ENCODE results near the gene PTPRD. TPM values are rescaled to one million over a fixed set of nuclear protein-coding genes. Genes with fewer than 3 reads are reported as not detected.

PTPRD gene
- total RNA-seq, 2 donors from 2014 or later = 60.1 to 75.7 TPM

DNA sequence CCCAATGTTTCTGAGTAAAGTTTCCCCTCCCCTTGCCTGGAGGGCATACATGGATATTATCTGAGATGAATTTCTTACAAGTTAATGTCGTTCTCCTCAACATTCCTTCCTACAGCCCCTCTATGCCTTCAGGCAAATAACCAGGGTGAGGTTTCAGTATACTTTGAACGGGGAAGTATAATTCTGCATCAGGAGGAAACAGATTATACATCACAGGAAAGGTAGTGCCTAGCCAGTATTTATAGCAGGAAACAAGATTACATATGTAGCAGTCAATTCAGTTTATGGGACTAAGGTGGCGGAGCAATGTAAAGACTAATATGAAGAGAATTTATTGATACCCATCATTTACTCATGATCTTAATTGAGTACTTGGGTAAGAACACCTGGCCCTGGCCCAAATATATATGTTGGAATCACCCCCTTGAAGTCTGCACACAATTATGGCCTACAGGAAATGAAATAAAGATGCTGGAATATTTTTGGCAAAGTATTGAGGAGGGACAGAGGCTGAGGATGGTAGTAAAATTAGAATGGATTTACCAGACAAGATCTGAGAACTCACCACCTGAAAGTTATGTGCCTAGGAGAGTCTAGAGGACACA lies 661.1 kb downstream of the PTPRD start:
- Histone ChIP-seq H3K27ac (no peak overlapping the region), H3K4me3 (no peak overlapping the region), H3K4me1 (no peaks in the 10 kb centered on the region), H3K9me3 (no peaks in the 10 kb centered on the region), H3K36me3 (no peaks in the 10 kb centered on the region), H3K9ac (ENCODE audit: low read depth in 2 of 2, low read length in 2 of 2) (no peak overlapping the region), H3K27me3 (no peaks in the 10 kb centered on the region)
- TF ChIP-seq, protein P1, sequence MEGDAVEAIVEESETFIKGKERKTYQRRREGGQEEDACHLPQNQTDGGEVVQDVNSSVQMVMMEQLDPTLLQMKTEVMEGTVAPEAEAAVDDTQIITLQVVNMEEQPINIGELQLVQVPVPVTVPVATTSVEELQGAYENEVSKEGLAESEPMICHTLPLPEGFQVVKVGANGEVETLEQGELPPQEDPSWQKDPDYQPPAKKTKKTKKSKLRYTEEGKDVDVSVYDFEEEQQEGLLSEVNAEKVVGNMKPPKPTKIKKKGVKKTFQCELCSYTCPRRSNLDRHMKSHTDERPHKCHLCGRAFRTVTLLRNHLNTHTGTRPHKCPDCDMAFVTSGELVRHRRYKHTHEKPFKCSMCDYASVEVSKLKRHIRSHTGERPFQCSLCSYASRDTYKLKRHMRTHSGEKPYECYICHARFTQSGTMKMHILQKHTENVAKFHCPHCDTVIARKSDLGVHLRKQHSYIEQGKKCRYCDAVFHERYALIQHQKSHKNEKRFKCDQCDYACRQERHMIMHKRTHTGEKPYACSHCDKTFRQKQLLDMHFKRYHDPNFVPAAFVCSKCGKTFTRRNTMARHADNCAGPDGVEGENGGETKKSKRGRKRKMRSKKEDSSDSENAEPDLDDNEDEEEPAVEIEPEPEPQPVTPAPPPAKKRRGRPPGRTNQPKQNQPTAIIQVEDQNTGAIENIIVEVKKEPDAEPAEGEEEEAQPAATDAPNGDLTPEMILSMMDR (IDR thresholded peaks at IDR 0.05) = no peak
- intact Hi-C loops (cut with DNase I) = no loop called here
- no peak for DNase-seq

DNA sequence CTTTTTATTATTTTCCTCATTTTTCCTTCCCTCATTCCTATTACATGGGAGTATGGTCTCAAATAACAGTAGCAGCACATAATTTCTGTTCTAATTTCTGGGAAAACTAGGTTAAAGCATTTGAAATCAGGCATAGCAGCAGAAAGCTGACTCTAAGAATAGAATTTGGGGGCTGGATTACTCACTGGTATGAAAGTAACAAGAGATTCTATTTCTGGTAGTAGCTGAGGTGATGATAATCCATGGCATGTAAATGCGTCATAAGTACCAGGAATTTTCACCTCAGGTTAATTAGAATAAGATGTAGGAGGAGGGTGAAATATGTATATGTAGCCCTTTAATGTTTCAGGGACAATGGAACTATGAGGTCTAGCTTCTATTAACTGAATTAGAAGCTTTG lies 662.0 kb downstream of the PTPRD start:
- no peaks in the 10 kb centered on the region for H3K27me3 ChIP-seq
- no peaks in the 10 kb centered on the region for H3K36me3 ChIP-seq
- TF ChIP-seq, protein P1 (IDR thresholded peaks at IDR 0.05) = no peak
- no peak overlapping the region for H3K27ac ChIP-seq
- no peak for DNase-seq
- intact Hi-C loops (cut with DNase I) = no loop called here
- H3K9ac ChIP-seq (ENCODE audit: low read depth in 2 of 2, low read length in 2 of 2) = no peak overlapping the region
- H3K4me1 ChIP-seq = no peaks in the 10 kb centered on the region
- H3K9me3 ChIP-seq = no peaks in the 10 kb centered on the region
- H3K4me3 ChIP-seq = no peak overlapping the region

DNA sequence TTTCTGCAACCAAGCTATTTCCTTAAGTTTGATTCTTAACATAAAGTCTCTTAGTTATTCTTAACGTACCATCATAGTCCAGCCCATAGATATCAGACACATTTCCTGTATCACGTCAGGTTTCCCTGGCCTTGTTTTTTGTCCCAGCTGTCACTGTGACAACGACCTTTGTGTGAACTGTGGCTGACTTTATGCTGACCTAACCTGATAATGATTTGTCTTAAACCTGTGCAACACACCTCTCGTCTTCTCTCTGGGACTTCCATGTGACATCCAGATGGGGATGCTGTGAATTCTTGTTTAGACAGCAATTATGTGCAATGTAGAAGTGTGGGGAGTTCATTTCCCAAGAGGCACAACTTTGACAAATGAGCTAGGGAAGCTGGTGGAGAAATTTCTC lies 662.8 kb downstream of the PTPRD start:
- no peaks in the 10 kb centered on the region for H3K4me1 ChIP-seq
- no peak overlapping the region for H3K27ac ChIP-seq
- no peaks in the 10 kb centered on the region for H3K36me3 ChIP-seq
- no peak overlapping the region for H3K9ac ChIP-seq (ENCODE audit: low read depth in 2 of 2, low read length in 2 of 2)
- intact Hi-C loops (cut with DNase I) = loop anchor here (10.0 kb wide), 1 partner anchor 355 kb away; no protein-coding TSS in a partner anchor
- no peaks in the 10 kb centered on the region for H3K27me3 ChIP-seq
- TF ChIP-seq, protein P1 (IDR thresholded peaks at IDR 0.05) = no peak
- H3K9me3 ChIP-seq = no peaks in the 10 kb centered on the region
- H3K4me3 ChIP-seq = no peak overlapping the region
- DNase-seq = no peak

DNA sequence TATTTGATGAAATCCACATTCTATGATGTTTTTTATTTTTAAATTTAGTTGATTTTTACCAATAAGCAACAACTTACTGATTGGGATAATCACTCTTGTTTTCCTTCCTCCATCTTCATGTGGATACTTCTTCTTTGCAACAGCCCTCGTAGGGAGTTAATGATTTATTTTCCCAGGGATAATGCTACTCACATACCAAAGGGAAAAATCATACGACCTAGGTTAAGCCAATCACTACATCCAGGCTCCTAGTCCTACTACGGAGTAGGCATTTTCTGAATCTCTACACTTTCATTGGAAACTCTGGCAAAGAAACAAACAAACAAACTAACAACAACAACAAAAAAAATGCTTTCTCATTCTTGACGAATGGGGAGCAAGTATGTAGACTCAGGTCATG lies 663.4 kb downstream of the PTPRD start:
- Histone ChIP-seq H3K9ac (ENCODE audit: low read depth in 2 of 2, low read length in 2 of 2) (no peak overlapping the region), H3K27ac (no peak overlapping the region), H3K9me3 (no peaks in the 10 kb centered on the region), H3K4me3 (no peak overlapping the region), H3K27me3 (no peaks in the 10 kb centered on the region), H3K36me3 (no peaks in the 10 kb centered on the region), H3K4me1 (no peaks in the 10 kb centered on the region)
- no peak for DNase-seq
- TF ChIP-seq, protein P1 (IDR thresholded peaks at IDR 0.05) = no peak
- intact Hi-C loops (cut with DNase I) = loop anchor here (10.0 kb wide), 1 partner anchor 355 kb away; no protein-coding TSS in a partner anchor

DNA sequence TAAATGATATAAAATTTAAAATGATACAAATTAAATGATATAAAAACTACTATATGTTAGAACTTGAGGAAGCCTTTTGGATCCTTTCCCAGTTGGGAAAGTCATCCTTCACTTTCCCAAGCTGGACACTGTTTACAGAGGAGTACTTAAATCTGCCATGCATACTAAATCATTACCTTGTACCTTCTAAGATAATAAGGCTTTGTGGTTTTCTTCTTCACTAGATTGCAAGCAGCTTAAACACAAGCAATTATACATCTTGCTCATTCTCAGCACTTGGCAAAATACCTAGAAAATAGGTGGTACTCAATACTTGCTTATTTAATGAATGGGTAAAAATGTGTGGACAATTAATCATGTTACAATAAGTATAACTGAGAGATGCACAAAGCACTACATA lies 666.8 kb downstream of the PTPRD start:
- no peak for DNase-seq
- TF ChIP-seq, protein P1 (IDR thresholded peaks at IDR 0.05) = no peak
- H3K27ac ChIP-seq = no peak overlapping the region
- H3K36me3 ChIP-seq = no peaks in the 10 kb centered on the region
- H3K4me1 ChIP-seq = no peaks in the 10 kb centered on the region
- no peak overlapping the region for H3K9ac ChIP-seq (ENCODE audit: low read depth in 2 of 2, low read length in 2 of 2)
- intact Hi-C loops (cut with DNase I) = loop anchor here (10.0 kb wide), 1 partner anchor 351 kb away; no protein-coding TSS in a partner anchor
- no peak overlapping the region for H3K4me3 ChIP-seq
- no peaks in the 10 kb centered on the region for H3K27me3 ChIP-seq
- no peaks in the 10 kb centered on the region for H3K9me3 ChIP-seq
